B cell (primary cell): Measurements from ENCODE around the gene PTPMT1. TPM values are rescaled to one million over a fixed set of nuclear protein-coding genes. Genes with fewer than 3 reads are reported as not detected.
A peak's percentile ranks its signal among the peaks of the same experiment; 100 is the strongest.

Experiments
- ATAC-seq: fragments of 200-7000 bp; cut with Tn5 transposase; one replicate; pipeline ENCODE4 v1.10.0; 2021; ENCODE audit warnings: low read depth, mild to moderate bottlenecking, moderate number of reproducible peaks, moderate library complexity
- CTCF ChIA-PET: fragments of 350-600 bp; sonication (Branson Sonifier 250); formaldehyde crosslinking; loops from one replicate; lab custom pipeline; 2021; ENCODE audit warnings: antibody characterized with exemption, inconsistent platforms; lab: Charles Lee
- POLR2A ChIA-PET: fragments of 350-600 bp; sonication (Branson Sonifier 250); formaldehyde crosslinking; loops from one replicate; lab custom pipeline; 2021; ENCODE audit warnings: antibody characterized with exemption; lab: Charles Lee
- DNase-seq: peaks from one replicate; pipeline ENCODE4 v3.0.0; 2013
- H2AFZ ChIP-seq: 2 replicates; pipeline ENCODE4 v1.6.1; 2012; ENCODE audit warnings: mild to moderate bottlenecking, low read depth, low read length; ENCODE audit not compliant: insufficient read depth, poor library complexity, severe bottlenecking
- H3K27ac ChIP-seq, 2 donors: 1 replicate in 1 of 2; 2 replicates in 1 of 2; pipeline ENCODE4 v1.5.1; 2012 to 2013; ENCODE audit warnings: low read length in 2 of 2, mild to moderate bottlenecking in 2 of 2, moderate library complexity in 1 of 2
- H3K27me3 ChIP-seq, 4 experiments: fragments of 200-600 bp in 1 of 4; sonication (generic) in 1 of 4; replicated peaks in 1 of 4; 1 replicate in 2 of 4; 2 replicates in 2 of 4; pipeline versions ENCODE4 v1.6.1 to v1.7.0; 2013 to 2016; ENCODE audit warnings: low read length in 3 of 4, mild to moderate bottlenecking in 2 of 4, mixed read lengths in 1 of 4, moderate library complexity in 1 of 4; ENCODE audit not compliant: insufficient read depth in 4 of 4, control insufficient read depth in 3 of 4; ENCODE audit errors: control extremely low read depth in 1 of 4
- H3K36me3 ChIP-seq, 2 experiments: replicated peaks in 1 of 2; 1 replicate in 1 of 2; 2 replicates in 1 of 2; pipeline versions ENCODE4 v1.6.1 to v1.7.1; 2013; ENCODE audit warnings: low read length in 1 of 2; ENCODE audit not compliant: insufficient read depth in 2 of 2, control insufficient read depth in 1 of 2; ENCODE audit errors: control extremely low read depth in 1 of 2, extremely low read depth in 1 of 2
- H3K4me1 ChIP-seq, 2 donors: fragments of 200-600 bp in 1 of 2; sonication (generic) in 1 of 2; 1 replicate in 1 of 2; 2 replicates in 1 of 2; pipeline versions ENCODE4 v1.5.1 to v1.6.1; 2013 to 2017; ENCODE audit warnings: low read length in 2 of 2; ENCODE audit not compliant: control insufficient read depth in 2 of 2, insufficient read depth in 2 of 2
- H3K4me2 ChIP-seq: replicated peaks from 2 replicates; pipeline ENCODE3; 2012; ENCODE audit warnings: mild to moderate bottlenecking, low read depth, low read length; ENCODE audit not compliant: poor library complexity, severe bottlenecking
- H3K4me3 ChIP-seq, 5 experiments: fragments of 200-600 bp in 1 of 5; sonication (generic) in 1 of 5; 1 replicate in 3 of 5; 2 replicates in 2 of 5; pipeline versions ENCODE4 v1.5.1 to v1.7.0; 2011 to 2016; ENCODE audit warnings: low read length in 4 of 5, mild to moderate bottlenecking in 4 of 5, low read depth in 2 of 5, control low read depth in 1 of 5, moderate library complexity in 1 of 5; ENCODE audit not compliant: insufficient read depth in 1 of 5; ENCODE audit errors: control extremely low read depth in 1 of 5, extremely low read depth in 1 of 5
- H3K79me2 ChIP-seq: fragments of 200-600 bp; sonication (generic); one replicate; pipeline ENCODE4 v1.6.0; 2016; ENCODE audit warnings: low read length; ENCODE audit not compliant: control insufficient read depth, insufficient read depth
- H3K9ac ChIP-seq: fragments of 200-600 bp; sonication (generic); 2 replicates; pipeline ENCODE4 v1.6.1; 2017; ENCODE audit warnings: mild to moderate bottlenecking, low read length, moderate library complexity
- H3K9me3 ChIP-seq, 3 donors: one replicate each; pipeline versions ENCODE4 v1.6.1 to v1.7.1; 2013; ENCODE audit warnings: low read length in 2 of 3; ENCODE audit not compliant: control insufficient read depth in 2 of 3, insufficient read depth in 1 of 3; ENCODE audit errors: control extremely low read depth in 1 of 3
- H4K20me1 ChIP-seq: 2 replicates; pipeline ENCODE4 v1.6.0; 2012; ENCODE audit warnings: mild to moderate bottlenecking, low read length; ENCODE audit not compliant: insufficient read depth, control insufficient read depth, poor library complexity, severe bottlenecking
- H3K27ac Mint-ChIP-seq: one replicate; pipeline ENCODE4 v1.8.0; 2021; ENCODE audit warnings: mixed read lengths
- H3K27me3 Mint-ChIP-seq: one replicate; pipeline ENCODE4 v1.8.0; 2021; ENCODE audit warnings: mixed read lengths
- H3K4me1 Mint-ChIP-seq: one replicate; pipeline ENCODE4 v1.8.0; 2021; ENCODE audit warnings: mixed read lengths
- H3K4me3 Mint-ChIP-seq: one replicate; pipeline ENCODE4 v1.8.0; 2021; ENCODE audit warnings: mixed read lengths
- H3K9me3 Mint-ChIP-seq: one replicate; pipeline ENCODE4 v1.8.0; 2022; ENCODE audit warnings: mixed read lengths; ENCODE audit not compliant: insufficient read depth
- CTCF ChIP-seq: fragments of 200-600 bp; IDR thresholded peaks from one replicate; pipeline ENCODE4 v1.8.0; 2022; ENCODE audit warnings: antibody characterized with exemption, mild to moderate bottlenecking
- EZH2 ChIP-seq: IDR thresholded peaks from 2 replicates; pipeline ENCODE4 v1.6.1; 2012; ENCODE audit warnings: borderline replicate concordance, low read depth, mild to moderate bottlenecking, moderate library complexity, low read length; ENCODE audit not compliant: insufficient read depth, poor library complexity, severe bottlenecking
- WGBS: methylation state at CpG from one replicate; pipeline ENCODE4 v1.1.5; 2013; ENCODE audit warnings: missing lambda C conversion rate; ENCODE audit not compliant: insufficient coverage; 5-methylcytosine and 5-hydroxymethylcytosine counted together
- intact Hi-C: fragments of 100-400 bp; cut with micrococcal nuclease; formaldehyde crosslinking; loops from one replicate; pipeline ENCODE4 v1.10.0; 2022
- polyA plus RNA-seq: library from polyadenylated mRNA; depleted of rRNA; stranded (reverse); fragments of >200 nt; gene quantifications from 2 replicates; pipeline ENCODE4 v1.2.3, GENCODE V29; 2012
- total RNA-seq, 2 donors: library from RNA; stranded (reverse); fragments of 120-200 nt in 1 of 2; gene quantifications; 1 replicate in 1 of 2; 2 replicates in 1 of 2; pipeline versions ENCODE4 v1.2.3 to v1.2.4, GENCODE V29; 2013 to 2022

PTPMT1 gene
- total and polyA plus RNA-seq, 2 donors (not counting 1 experiment from before 2014, with no cell fraction given): 20.8 to 35.7 TPM

GRCh38 chr11:47593934-47594855 is 28.8 kb downstream of the PTPMT1 start, which contains the start of gene C1QTNF4:
Gene C1QTNF4, minus strand, starts transcription at chr11:47594411. Its CDS starts 3,601 bp downstream, at chr11:47590810.
- CTCF ChIA-PET: interaction anchor here (1.4 kb wide), 1 partner anchor 9 kb away, joined by 3 read pairs; no protein-coding TSS in a partner anchor
- Histone ChIP-seq H3K4me2 (peak within 1 kb of the TSS; percentile 74), H3K36me3 (no peaks in the 10 kb centered on the region), H4K20me1 (no peaks in the 10 kb centered on the region), H3K9ac (peak within 1 kb of the TSS; percentile 11), H3K9me3 (no peaks in the 10 kb centered on the region), H2AFZ (peak within 1 kb of the TSS; percentile 38), H3K79me2 (no peaks in the 10 kb centered on the region), H3K4me1 (peaks cover 15% of the 10 kb centered on the region in 2 donors), H3K27me3 (peaks cover 0 to 40% (median 20%) of the 10 kb centered on the region in 4 experiments), H3K27ac (no peak within 1 kb of the TSS), H3K4me3 (peak within 1 kb of the TSS in 1 of 5 experiments; percentile 6)
- Mint-ChIP-seq H3K27ac (no peak within 1 kb of the TSS), H3K4me1 (peaks cover 9% of the 10 kb centered on the region), H3K27me3 (peaks cover 41% of the 10 kb centered on the region), H3K9me3 (no peaks in the 10 kb centered on the region), H3K4me3 (peak within 1 kb of the TSS; percentile 32)
- WGBS: 8% methylated on average over 39 of the region's 48 CpGs
- TF ChIP-seq EZH2: peak; percentile 82
- no peak for TF ChIP-seq CTCF
- POLR2A ChIA-PET: interaction anchor here (0.6 kb wide), 1 partner anchor 28 kb away, joined by 4 read pairs; no protein-coding TSS in a partner anchor
- intact Hi-C loops: no loop called here
- ATAC-seq (no peak), DNase-seq (no peak)

- Histone ChIP-seq H2AFZ (no peak overlapping the region), H3K4me2 (no peak overlapping the region), H3K9me3 (no peaks in the 10 kb centered on the region), H3K36me3 (no peaks in the 10 kb centered on the region), H4K20me1 (no peaks in the 10 kb centered on the region), H3K4me3 (no peak overlapping the region), H3K27me3 (peaks cover 0 to 40% (median 20%) of the 10 kb centered on the region in 4 experiments), H3K9ac (no peak overlapping the region), H3K79me2 (no peaks in the 10 kb centered on the region), H3K4me1 (peaks cover 15% of the 10 kb centered on the region in 2 donors), H3K27ac (no peak overlapping the region)
- H3K4me1 Mint-ChIP-seq: peaks cover 9% of the 10 kb centered on the region
- no peak for DNase-seq
- CTCF ChIA-PET: interaction anchor here (1.4 kb wide), 1 partner anchor 10 kb away, joined by 3 read pairs; no protein-coding TSS in a partner anchor
- H3K4me3 Mint-ChIP-seq: no peak overlapping the region
- WGBS: 87% methylated on average over 7 of the region's 7 CpGs
- H3K27ac Mint-ChIP-seq: no peak overlapping the region
- H3K9me3 Mint-ChIP-seq: no peaks in the 10 kb centered on the region
- H3K27me3 Mint-ChIP-seq: peaks cover 42% of the 10 kb centered on the region
- TF ChIP-seq EZH2: no peak
- TF ChIP-seq CTCF: no peak
- POLR2A ChIA-PET: no interaction called here
- no peak for ATAC-seq
- intact Hi-C loops: no loop called here
Measured at GRCh38 chr11:47595029-47595428, 29.6 kb downstream of the PTPMT1 start.
